Measurements from ENCODE around the gene FAM89B. TPM values are rescaled to one million over a fixed set of nuclear protein-coding genes. Genes with fewer than 3 reads are reported as not detected.
"Not testable (repeated sequence)": the region's sequence is repeated elsewhere in the genome, so short reads cannot be mapped to it uniquely, and the experiment has no call there.

The FAM89B gene
- 31.5 and 36.2 TPM in 2 replicates for total RNA-seq

DNA sequence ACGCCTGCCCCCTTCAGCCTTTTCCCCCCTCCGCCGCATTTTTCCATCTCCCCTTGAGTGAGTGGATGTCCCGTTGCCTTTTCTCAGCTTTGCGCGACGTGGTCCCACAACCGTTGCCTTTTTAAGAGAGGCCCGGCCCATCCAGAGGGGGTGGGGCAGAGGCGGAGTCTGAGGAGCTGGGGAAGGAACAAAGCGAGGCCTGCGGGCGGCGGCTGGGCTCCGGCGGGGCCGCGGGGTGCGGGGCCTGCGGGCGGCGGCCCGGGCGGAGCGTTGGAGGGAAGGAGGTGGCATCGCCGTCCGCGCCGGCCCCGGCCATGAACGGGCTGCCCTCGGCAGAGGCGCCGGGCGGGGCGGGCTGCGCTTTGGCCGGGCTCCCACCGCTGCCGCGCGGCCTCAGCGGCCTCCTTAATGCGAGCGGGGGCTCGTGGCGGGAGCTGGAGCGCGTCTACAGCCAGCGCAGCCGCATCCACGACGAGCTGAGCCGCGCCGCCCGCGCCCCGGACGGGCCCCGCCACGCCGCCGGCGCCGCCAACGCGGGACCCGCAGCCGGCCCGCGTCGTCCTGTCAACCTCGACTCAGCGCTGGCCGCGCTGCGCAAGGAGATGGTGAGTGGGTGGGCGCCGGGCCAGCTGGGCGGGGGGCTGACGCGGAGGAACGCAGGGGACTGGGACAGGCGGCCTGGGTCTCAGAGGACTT lies at the start of gene FAM89B:
Gene FAM89B, plus strand, starts transcription at position 183 of the 696 bp plus-strand sequence. Its CDS starts 132 bp downstream, at position 315.
- no peak for TF ChIP-seq CTCF (IDR thresholded peaks at IDR 0.05; ENCODE audit: extremely low read depth, low read depth, low read length)
- H4K20me1 ChIP-seq (ENCODE audit: insufficient read depth, low read length): peaks cover 19% of the 10 kb centered on the region
- H3K27me3 ChIP-seq (ENCODE audit: insufficient read depth, low read length): no peaks in the 10 kb centered on the region
- H3K4me1 ChIP-seq (ENCODE audit: insufficient read depth, low read length): peaks cover 60% of the 10 kb centered on the region
- H3K36me3 ChIP-seq (ENCODE audit: insufficient read depth, low read length): peaks cover 11% of the 10 kb centered on the region
- no peak within 1 kb of the TSS for H2AFZ ChIP-seq (ENCODE audit: low read length)
- DNase-seq (ENCODE audit: insufficient read length, low spot score, missing footprints): peak; percentile 99
- H3K27ac ChIP-seq (ENCODE audit: low read depth, low read length): peak within 1 kb of the TSS; percentile 37
- H3K4me3 ChIP-seq (ENCODE audit: insufficient read depth, low read length): peak within 1 kb of the TSS; percentile 98
- peaks cover 67% of the 10 kb centered on the region for H3K79me2 ChIP-seq (ENCODE audit: insufficient read depth, low read length)
- no peaks in the 10 kb centered on the region for H3K9me3 ChIP-seq (ENCODE audit: low read depth, low read length)
- H3K4me2 ChIP-seq (ENCODE audit: insufficient read depth, low read length): peak within 1 kb of the TSS; percentile 100

GRCh38 chr11:65522718-65523630 lies 49.4 kb upstream of the FAM89B start:
- peaks cover 28% of the 10 kb centered on the region for H3K79me2 ChIP-seq (ENCODE audit: insufficient read depth, low read length)
- H4K20me1 ChIP-seq (ENCODE audit: insufficient read depth, low read length): peaks cover 23% of the 10 kb centered on the region
- not testable (repeated sequence) for DNase-seq (ENCODE audit: insufficient read length, low spot score, missing footprints); H2AFZ ChIP-seq (ENCODE audit: low read length); H3K4me2 ChIP-seq (ENCODE audit: insufficient read depth, low read length); H3K27ac ChIP-seq (ENCODE audit: low read depth, low read length); H3K27me3 ChIP-seq (ENCODE audit: insufficient read depth, low read length); H3K4me3 ChIP-seq (ENCODE audit: insufficient read depth, low read length); H3K9me3 ChIP-seq (ENCODE audit: low read depth, low read length)
- H3K4me1 ChIP-seq (ENCODE audit: insufficient read depth, low read length): peaks cover 16% of the 10 kb centered on the region
- H3K36me3 ChIP-seq (ENCODE audit: insufficient read depth, low read length): peaks cover 17% of the 10 kb centered on the region

GRCh38 chr11:65523631-65523968 lies 48.7 kb upstream of the FAM89B start:
- DNase-seq (ENCODE audit: insufficient read length, low spot score, missing footprints); H2AFZ ChIP-seq (ENCODE audit: low read length); H3K4me2 ChIP-seq (ENCODE audit: insufficient read depth, low read length); H3K9me3 ChIP-seq (ENCODE audit: low read depth, low read length); H3K27me3 ChIP-seq (ENCODE audit: insufficient read depth, low read length); H3K27ac ChIP-seq (ENCODE audit: low read depth, low read length); H3K4me3 ChIP-seq (ENCODE audit: insufficient read depth, low read length): not testable (repeated sequence)
- peaks cover 29% of the 10 kb centered on the region for H3K79me2 ChIP-seq (ENCODE audit: insufficient read depth, low read length)
- H4K20me1 ChIP-seq (ENCODE audit: insufficient read depth, low read length): peaks cover 24% of the 10 kb centered on the region
- peaks cover 20% of the 10 kb centered on the region for H3K36me3 ChIP-seq (ENCODE audit: insufficient read depth, low read length)
- peaks cover 16% of the 10 kb centered on the region for H3K4me1 ChIP-seq (ENCODE audit: insufficient read depth, low read length)

GRCh38 chr11:65524014-65524740 lies 48.2 kb upstream of the FAM89B start:
- peak overlapping the region; percentile 83 for H2AFZ ChIP-seq (ENCODE audit: low read length)
- H3K4me3 ChIP-seq (ENCODE audit: insufficient read depth, low read length): peak overlapping the region; percentile 46
- H3K4me2 ChIP-seq (ENCODE audit: insufficient read depth, low read length): peak overlapping the region; percentile 79
- no peaks in the 10 kb centered on the region for H3K27me3 ChIP-seq (ENCODE audit: insufficient read depth, low read length)
- peak; percentile 35 for DNase-seq (ENCODE audit: insufficient read length, low spot score, missing footprints)
- H3K9me3 ChIP-seq (ENCODE audit: low read depth, low read length): no peaks in the 10 kb centered on the region
- peaks cover 35% of the 10 kb centered on the region for H3K79me2 ChIP-seq (ENCODE audit: insufficient read depth, low read length)
- TF ChIP-seq CTCF (IDR thresholded peaks at IDR 0.05; ENCODE audit: extremely low read depth, low read depth, low read length): no peak
- peaks cover 30% of the 10 kb centered on the region for H4K20me1 ChIP-seq (ENCODE audit: insufficient read depth, low read length)
- H3K27ac ChIP-seq (ENCODE audit: low read depth, low read length): peak overlapping the region; percentile 32
- H3K36me3 ChIP-seq (ENCODE audit: insufficient read depth, low read length): peaks cover 26% of the 10 kb centered on the region
- H3K4me1 ChIP-seq (ENCODE audit: insufficient read depth, low read length): peaks cover 16% of the 10 kb centered on the region
